Measurements from ENCODE around the gene RFTN1.
"Not testable (repeated sequence)": the region's sequence is repeated elsewhere in the genome, so short reads cannot be mapped to it uniquely, and the experiment has no call there.

Gene RFTN1

GRCh38 chr3:16325850-16326249, 187.6 kb downstream of the RFTN1 start:
- no peak for DNase-seq (ENCODE audit: low spot score)

- no peak for DNase-seq (ENCODE audit: low spot score)
Measured at GRCh38 chr3:16323737-16324136, 189.8 kb downstream of the RFTN1 start.

- DNase-seq (ENCODE audit: low spot score), result no peak
Measured at GRCh38 chr3:16322189-16322588, 191.3 kb downstream of the RFTN1 start.

- no peak for DNase-seq (ENCODE audit: low spot score)
Measured at GRCh38 chr3:16320711-16321110, 192.8 kb downstream of the RFTN1 start.

GRCh38 chr3:16319723-16320122, 193.8 kb downstream of the RFTN1 start:
- no peak for DNase-seq (ENCODE audit: low spot score)

GRCh38 chr3:16319307-16319706, 194.2 kb downstream of the RFTN1 start:
- DNase-seq (ENCODE audit: low spot score), result no peak

- DNase-seq (ENCODE audit: low spot score), result no peak
Measured at GRCh38 chr3:16318176-16318575, 195.3 kb downstream of the RFTN1 start.

- DNase-seq (ENCODE audit: low spot score), result no peak
Measured at GRCh38 chr3:16317561-16317945, 195.9 kb downstream of the RFTN1 start.

GRCh38 chr3:16316847-16317560, 196.5 kb downstream of the RFTN1 start:
- no peak for DNase-seq (ENCODE audit: low spot score)

GRCh38 chr3:16316396-16316795, 197.1 kb downstream of the RFTN1 start:
- no peak for DNase-seq (ENCODE audit: low spot score)

- no peak for DNase-seq (ENCODE audit: low spot score)
Measured at GRCh38 chr3:16315623-16316022, 197.9 kb downstream of the RFTN1 start.

GRCh38 chr3:16313886-16314645, 199.4 kb downstream of the RFTN1 start:
- no peak for DNase-seq (ENCODE audit: low spot score)

GRCh38 chr3:16311960-16312451, 201.5 kb downstream of the RFTN1 start:
- DNase-seq (ENCODE audit: low spot score), result no peak

- not testable (repeated sequence) for DNase-seq (ENCODE audit: low spot score)
Measured at GRCh38 chr3:16310486-16310885, 203.0 kb downstream of the RFTN1 start.

- DNase-seq (ENCODE audit: low spot score), result no peak
Measured at GRCh38 chr3:16309558-16309957, 203.9 kb downstream of the RFTN1 start.

GRCh38 chr3:16308727-16309126, 204.8 kb downstream of the RFTN1 start:
- no peak for DNase-seq (ENCODE audit: low spot score)

GRCh38 chr3:16307832-16308531, 205.5 kb downstream of the RFTN1 start:
- no peak for DNase-seq (ENCODE audit: low spot score)

- DNase-seq (ENCODE audit: low spot score), result no peak
Measured at GRCh38 chr3:16305111-16305541, 208.4 kb downstream of the RFTN1 start.

GRCh38 chr3:16304061-16305010, 209.2 kb downstream of the RFTN1 start:
- no peak for DNase-seq (ENCODE audit: low spot score)

- no peak for DNase-seq (ENCODE audit: low spot score)
Measured at GRCh38 chr3:16303037-16303575, 210.4 kb downstream of the RFTN1 start.

GRCh38 chr3:16302082-16302631, 211.3 kb downstream of the RFTN1 start:
- DNase-seq (ENCODE audit: low spot score), result no peak

Measured in germinal center (tissue), 1 donor.